ENCODE measurements around the gene KCNJ9. TPM values are rescaled to one million over a fixed set of nuclear protein-coding genes. Genes with fewer than 3 reads are reported as not detected.
A peak's percentile ranks its signal among the peaks of the same experiment; 100 is the strongest.

KCNJ9 gene
- total RNA-seq, 1 donor from 2014 or later = 0.19 TPM

- peaks cover 18% of the 10 kb centered on the region for H3K36me3 Mint-ChIP-seq (ENCODE audit: low read depth)
- H3K27ac Mint-ChIP-seq (ENCODE audit: unreplicated experiment) = no peak overlapping the region
- peaks cover 15% of the 10 kb centered on the region for H3K4me1 Mint-ChIP-seq
- no peaks in the 10 kb centered on the region for H3K27me3 Mint-ChIP-seq (ENCODE audit: low read depth)
- H3K9me3 Mint-ChIP-seq = no peaks in the 10 kb centered on the region
- no peak for DNase-seq (ENCODE audit: low read depth, low spot score)
- no peak for TF ChIP-seq CTCF (conservative IDR thresholded peaks at IDR 0.05)
- no peak overlapping the region for H3K4me3 Mint-ChIP-seq
Measured at GRCh38 chr1:160133990-160134770, 52.8 kb downstream of the KCNJ9 start.

- H3K27ac Mint-ChIP-seq (ENCODE audit: unreplicated experiment) = peak overlapping the region; percentile 73
- TF ChIP-seq CTCF (conservative IDR thresholded peaks at IDR 0.05) = no peak
Measured at GRCh38 chr1:160134791-160135572, 53.6 kb downstream of the KCNJ9 start.

GRCh38 chr1:160136121-160136925, 55.0 kb downstream of the KCNJ9 start:
- no peaks in the 10 kb centered on the region for H3K9me3 Mint-ChIP-seq

More at GRCh38 chr1:160134791-160135572, 53.6 kb downstream of the KCNJ9 start:
- peaks cover 22% of the 10 kb centered on the region for H3K36me3 Mint-ChIP-seq (ENCODE audit: low read depth)
- no peak overlapping the region for H3K4me3 Mint-ChIP-seq
- H3K27me3 Mint-ChIP-seq (ENCODE audit: low read depth) = no peaks in the 10 kb centered on the region
- peaks cover 15% of the 10 kb centered on the region for H3K4me1 Mint-ChIP-seq
- DNase-seq (ENCODE audit: low read depth, low spot score) = no peak
- no peaks in the 10 kb centered on the region for H3K9me3 Mint-ChIP-seq

GRCh38 chr1:160136926-160137200, 55.5 kb downstream of the KCNJ9 start:
- peak overlapping the region; percentile 55 for H3K27ac Mint-ChIP-seq (ENCODE audit: unreplicated experiment)
- no peaks in the 10 kb centered on the region for H3K27me3 Mint-ChIP-seq (ENCODE audit: low read depth)
- H3K9me3 Mint-ChIP-seq = no peaks in the 10 kb centered on the region
- H3K4me3 Mint-ChIP-seq = no peak overlapping the region
- TF ChIP-seq CTCF (conservative IDR thresholded peaks at IDR 0.05) = no peak
- H3K36me3 Mint-ChIP-seq (ENCODE audit: low read depth) = peaks cover 28% of the 10 kb centered on the region
- H3K4me1 Mint-ChIP-seq = peaks cover 10% of the 10 kb centered on the region
- DNase-seq (ENCODE audit: low read depth, low spot score) = no peak

More at GRCh38 chr1:160136121-160136925, 55.0 kb downstream of the KCNJ9 start:
- no peak for DNase-seq (ENCODE audit: low read depth, low spot score)
- H3K27ac Mint-ChIP-seq (ENCODE audit: unreplicated experiment) = peak overlapping the region; percentile 81
- peaks cover 30% of the 10 kb centered on the region for H3K36me3 Mint-ChIP-seq (ENCODE audit: low read depth)
- no peak overlapping the region for H3K4me3 Mint-ChIP-seq
- H3K4me1 Mint-ChIP-seq = peaks cover 11% of the 10 kb centered on the region
- TF ChIP-seq CTCF (conservative IDR thresholded peaks at IDR 0.05) = no peak
- no peaks in the 10 kb centered on the region for H3K27me3 Mint-ChIP-seq (ENCODE audit: low read depth)

- Mint-ChIP-seq H3K9me3 (no peaks in the 10 kb centered on the region), H3K27ac (ENCODE audit: unreplicated experiment) (peak overlapping the region; percentile 55), H3K36me3 (ENCODE audit: low read depth) (peaks cover 25% of the 10 kb centered on the region), H3K27me3 (ENCODE audit: low read depth) (no peaks in the 10 kb centered on the region), H3K4me3 (no peak overlapping the region), H3K4me1 (peaks cover 5% of the 10 kb centered on the region)
- no peak for DNase-seq (ENCODE audit: low read depth, low spot score)
- no peak for TF ChIP-seq CTCF (conservative IDR thresholded peaks at IDR 0.05)
Measured at GRCh38 chr1:160137216-160137862, 56.0 kb downstream of the KCNJ9 start.

All from neural crest cell (in vitro differentiated cells).